Stimulated activated CD8-positive, alpha-beta memory T cell treated with anti-CD3 and anti-CD28 coated beads, Interleukin-7, amount 100 ng/mL, for 24 hours (primary cell): ENCODE results near the gene NLGN3.

Source experiments
- DNase-seq: peaks from one replicate; pipeline ENCODE4 v3.0.0-alpha.2; 2020; ENCODE audit warnings: low read depth

Gene NLGN3

GRCh38 chrX:71118032-71118984, 26.3 kb upstream of the NLGN3 start, which contains the start of gene MED12:
TSS of gene MED12 (plus strand) at chrX:71118596. CDS start at chrX:71118755, 159 bp downstream.
- DNase-seq = peak; percentile 67

DNA sequence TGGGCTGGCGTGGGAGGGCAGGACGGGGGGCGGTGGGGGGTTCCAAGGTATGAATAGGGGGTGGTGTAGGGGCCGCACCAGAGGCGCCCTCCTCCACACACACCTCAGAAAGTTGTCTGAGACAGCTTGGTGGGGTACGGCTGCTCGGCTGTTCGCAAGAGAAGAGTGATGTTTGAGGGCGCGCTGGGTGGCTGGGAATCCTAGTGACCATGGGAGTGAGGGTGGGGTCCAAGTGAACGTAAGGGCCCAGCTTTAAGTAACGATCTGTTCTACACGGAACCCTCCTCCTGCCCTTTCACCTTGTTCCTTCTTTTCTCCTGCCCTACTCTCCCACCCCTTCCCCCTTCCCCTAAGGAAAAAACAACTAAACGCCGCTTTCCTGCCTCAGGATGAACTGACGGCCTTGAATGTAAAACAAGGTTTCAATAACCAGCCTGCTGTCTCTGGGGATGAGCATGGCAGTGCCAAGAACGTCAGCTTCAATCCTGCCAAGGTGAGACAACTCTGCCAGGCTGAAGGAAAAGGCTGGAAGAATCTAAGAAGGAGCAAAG, 25.6 kb upstream of the NLGN3 start:
- DNase-seq = no peak

- DNase-seq = no peak
Observed at GRCh38 chrX:71128166-71128833, 16.3 kb upstream of the NLGN3 start.

- DNase-seq = peak; percentile 40
Observed at GRCh38 chrX:71128915-71129765, 15.5 kb upstream of the NLGN3 start.

- no peak for DNase-seq
Observed at GRCh38 chrX:71131510-71131909, 13.1 kb upstream of the NLGN3 start.

- DNase-seq = no peak
Observed at GRCh38 chrX:71140440-71140839, 4.2 kb upstream of the NLGN3 start.

- no peak for DNase-seq
Observed at GRCh38 chrX:71143508-71143907, 1.1 kb upstream of the NLGN3 start.

GRCh38 chrX:71147496-71148277, 3.0 kb downstream of the NLGN3 start:
- no peak for DNase-seq

DNA sequence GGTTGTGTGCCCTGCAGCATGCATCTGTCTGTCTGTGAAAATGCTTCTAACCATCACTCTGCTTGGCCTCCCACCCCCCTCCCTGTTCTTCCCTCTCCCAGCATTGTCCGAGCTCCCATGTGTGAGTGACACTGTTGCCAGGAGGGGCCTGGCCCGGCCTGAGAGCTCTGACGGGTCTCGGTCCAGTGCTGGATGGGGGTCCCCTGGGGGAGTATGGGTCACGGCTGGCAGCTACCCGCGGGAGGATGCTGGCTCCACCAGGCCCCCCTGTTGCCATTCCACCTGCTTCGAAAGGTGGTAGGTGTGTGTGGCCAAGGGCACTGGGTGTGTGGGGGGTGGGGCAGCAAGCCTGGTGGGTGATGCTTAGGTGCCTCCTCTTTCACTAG, 3.6 kb downstream of the NLGN3 start:
- no peak for DNase-seq

DNA sequence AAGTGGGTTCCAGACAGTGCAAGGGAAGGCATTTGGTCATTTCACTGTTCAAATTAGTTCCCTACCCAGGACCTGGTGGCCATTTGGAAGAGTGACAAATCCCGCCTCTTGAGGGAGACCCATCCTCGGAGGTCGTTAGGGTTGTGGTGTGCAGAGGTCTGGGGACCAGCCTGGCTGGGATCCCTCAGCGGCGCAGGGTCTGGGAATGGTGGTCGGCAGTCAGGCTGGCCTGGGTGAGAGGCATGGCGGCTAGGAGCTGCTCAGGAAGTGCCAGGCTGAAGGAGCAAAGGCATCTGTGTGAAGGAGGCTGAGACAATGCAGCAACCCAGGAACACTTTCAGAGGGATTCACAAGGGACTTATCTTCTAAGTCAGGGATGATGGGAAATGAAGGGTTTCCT, 6.7 kb downstream of the NLGN3 start:
- no peak for DNase-seq

GRCh38 chrX:71154196-71154595, 9.6 kb downstream of the NLGN3 start:
- DNase-seq = no peak

DNA sequence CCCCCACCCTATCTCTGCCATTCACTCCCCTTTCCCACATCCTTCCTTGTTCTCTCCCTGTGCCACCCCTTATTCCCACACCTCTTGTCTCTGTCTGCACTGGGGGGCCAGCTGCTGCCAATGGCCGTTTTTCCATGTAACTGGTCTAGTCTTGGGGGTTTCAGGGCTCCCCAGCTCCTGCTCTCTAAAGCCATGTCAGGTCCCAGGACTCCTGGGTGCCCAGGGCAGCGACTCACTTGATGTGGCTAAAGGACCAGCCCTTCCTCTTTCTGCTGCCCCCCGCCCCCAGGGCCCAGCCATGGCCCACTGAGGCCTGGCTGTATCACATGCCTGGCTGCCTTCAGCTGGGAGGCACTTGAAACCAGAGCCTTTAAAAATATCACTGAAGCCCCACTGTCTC, 10.0 kb downstream of the NLGN3 start:
- no peak for DNase-seq

DNA sequence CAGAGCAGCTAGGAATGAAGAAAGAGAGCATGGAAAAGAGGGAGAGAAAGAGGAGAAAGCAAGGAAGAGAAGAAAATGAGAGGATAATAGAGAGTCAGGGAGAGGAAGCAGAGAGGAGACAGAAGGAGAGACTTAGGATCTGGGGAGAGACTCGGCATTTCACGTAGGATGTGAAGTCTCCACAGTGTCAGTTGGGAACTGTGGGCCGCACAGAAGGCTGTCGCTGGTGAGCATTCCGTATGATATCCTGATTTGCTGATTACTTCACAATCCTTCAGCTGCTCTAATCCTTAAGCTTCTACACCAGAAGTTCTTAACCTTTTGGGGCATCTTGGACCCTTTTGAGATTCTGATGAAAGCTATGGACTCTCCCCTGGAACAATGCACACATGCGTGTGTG, 14.0 kb downstream of the NLGN3 start:
- no peak for DNase-seq

DNA sequence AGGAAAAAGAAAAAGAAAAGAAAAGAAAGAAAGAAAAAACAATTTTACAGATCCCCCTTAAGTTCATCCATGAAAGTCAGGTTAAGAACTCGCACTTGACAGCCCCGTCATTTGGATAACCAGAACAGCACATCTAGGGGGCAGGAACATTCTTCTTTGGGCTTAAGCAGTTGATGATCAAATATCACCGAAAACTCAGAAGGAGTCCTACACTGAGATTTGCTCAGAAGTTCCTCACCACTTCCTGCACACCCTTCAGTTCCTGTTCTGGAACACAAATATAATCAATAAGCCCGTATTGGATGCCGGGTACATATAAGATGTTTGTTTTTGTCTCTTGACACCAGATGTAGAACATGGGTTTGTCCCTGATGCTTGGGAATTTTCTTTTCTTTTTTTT, 14.7 kb downstream of the NLGN3 start:
- no peak for DNase-seq

- DNase-seq = no peak
Observed at GRCh38 chrX:71160475-71160874, 15.8 kb downstream of the NLGN3 start.

DNA sequence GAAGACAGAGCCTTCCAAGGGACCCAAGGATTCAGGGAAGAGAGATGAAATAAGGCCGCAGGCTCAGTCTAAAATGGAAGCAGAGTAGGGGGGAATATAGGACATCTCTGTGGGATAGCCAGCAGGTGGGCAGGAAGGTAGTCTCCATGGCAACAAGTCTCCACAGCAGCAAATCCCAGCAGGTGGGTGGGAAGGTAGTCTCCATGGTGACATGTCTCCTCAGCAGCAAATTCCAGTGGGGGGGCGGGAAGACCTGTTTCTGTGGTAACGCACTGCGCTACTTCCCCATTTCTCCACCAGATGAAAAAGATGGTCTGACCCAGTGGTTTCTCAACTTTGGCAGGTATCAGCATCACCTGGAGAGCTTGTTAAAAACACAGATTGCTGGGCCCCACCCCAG, 18.3 kb downstream of the NLGN3 start:
- DNase-seq = no peak

DNA sequence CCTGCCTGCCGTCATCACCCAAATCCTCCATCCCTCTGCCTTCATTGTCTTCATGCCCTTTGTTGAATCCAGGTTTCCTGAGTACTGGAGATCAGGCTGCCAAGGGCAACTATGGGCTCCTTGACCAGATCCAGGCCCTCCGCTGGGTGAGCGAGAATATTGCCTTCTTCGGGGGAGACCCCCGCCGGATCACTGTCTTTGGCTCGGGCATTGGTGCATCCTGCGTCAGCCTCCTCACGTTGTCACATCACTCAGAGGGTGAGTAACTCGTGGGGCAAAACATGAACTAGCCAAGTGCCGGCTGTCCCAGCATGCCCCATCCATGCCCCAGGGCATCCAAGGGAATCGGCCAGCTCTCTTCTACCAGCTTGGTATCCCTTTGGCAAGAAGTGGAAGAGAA, 19.4 kb downstream of the NLGN3 start:
- DNase-seq = no peak

DNA sequence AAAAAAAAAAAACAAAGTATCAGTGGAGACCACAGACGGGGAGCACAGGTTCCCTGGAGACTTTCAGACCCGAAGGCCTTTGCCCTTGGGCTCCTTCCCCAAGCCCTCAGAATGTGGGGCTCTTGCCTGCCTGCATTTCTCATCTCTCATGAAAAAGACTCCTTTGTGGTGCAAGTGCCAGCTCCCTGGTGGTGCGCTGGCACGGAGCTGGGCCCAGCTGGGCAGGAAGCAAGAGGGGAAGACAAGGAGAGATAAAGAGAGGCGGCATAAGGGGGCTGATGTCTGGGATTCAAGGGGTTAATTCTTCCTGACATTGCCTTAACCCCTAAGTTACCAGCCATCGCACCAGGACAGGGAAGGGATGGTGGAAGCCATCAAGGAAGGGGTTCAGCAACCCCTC, 21.8 kb downstream of the NLGN3 start:
- DNase-seq = no peak

DNA sequence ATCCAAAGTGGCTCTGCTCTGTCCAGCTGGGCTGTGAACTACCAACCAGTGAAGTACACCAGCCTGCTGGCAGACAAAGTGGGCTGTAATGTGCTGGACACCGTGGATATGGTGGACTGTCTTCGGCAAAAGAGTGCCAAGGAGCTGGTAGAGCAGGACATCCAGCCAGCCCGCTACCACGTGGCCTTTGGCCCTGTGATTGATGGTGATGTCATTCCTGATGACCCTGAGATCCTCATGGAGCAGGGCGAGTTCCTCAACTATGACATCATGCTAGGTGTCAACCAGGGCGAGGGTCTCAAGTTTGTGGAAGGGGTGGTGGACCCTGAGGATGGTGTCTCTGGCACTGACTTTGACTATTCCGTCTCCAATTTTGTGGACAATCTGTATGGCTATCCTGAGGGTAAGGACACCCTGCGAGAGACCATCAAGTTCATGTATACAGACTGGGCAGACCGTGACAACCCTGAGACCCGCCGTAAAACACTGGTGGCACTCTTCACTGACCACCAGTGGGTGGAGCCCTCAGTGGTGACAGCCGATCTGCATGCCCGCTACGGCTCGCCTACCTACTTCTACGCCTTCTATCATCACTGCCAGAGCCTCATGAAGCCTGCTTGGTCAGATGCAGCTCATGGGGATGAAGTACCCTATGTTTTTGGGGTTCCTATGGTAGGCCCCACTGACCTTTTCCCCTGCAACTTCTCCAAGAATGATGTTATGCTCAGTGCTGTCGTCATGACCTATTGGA, 22.6 kb downstream of the NLGN3 start:
- no peak for DNase-seq

- no peak for DNase-seq
Observed at GRCh38 chrX:71168134-71168533, 23.5 kb downstream of the NLGN3 start.

GRCh38 chrX:71169586-71169985, 24.9 kb downstream of the NLGN3 start:
- DNase-seq = no peak
